Panc1 (cell line): ENCODE data around the gene FLYWCH1. TPM values are rescaled to one million over a fixed set of nuclear protein-coding genes. Genes with fewer than 3 reads are reported as not detected.

Experiments used
- ATAC-seq: fragments of 200-7000 bp; cut with Tn5 transposase; 2 replicates; pipeline ENCODE4 v1.9.1; 2020; ENCODE audit warnings: mild to moderate bottlenecking, moderate library complexity
- BruUV-seq: library from RNA; stranded (reverse); fragments of 400-500 nt; replicated peaks from 2 replicates; lab custom pipeline; 2021; lab: Mats Ljungman, UMichigan
- CTCF ChIA-PET: fragments of 300-600 bp; sonication (Branson Sonifier 250); formaldehyde crosslinking; loops from one replicate; lab custom pipeline; 2022; ENCODE audit warnings: antibody characterized with exemption; lab: Charles Lee
- POLR2A ChIA-PET: fragments of 300-600 bp; sonication (Branson Sonifier 250); formaldehyde crosslinking; loops from one replicate; lab custom pipeline; 2022; ENCODE audit warnings: antibody characterized with exemption; lab: Charles Lee
- DNase-seq: peaks from one replicate; pipeline ENCODE4 v3.0.0-alpha.2; 2010; ENCODE audit warnings: low read depth, low spot score
- H3K27ac ChIP-seq: 2 replicates; pipeline ENCODE4 v1.5.1; 2011; ENCODE audit warnings: mild to moderate bottlenecking, low read length, inconsistent platforms
- H3K27me3 ChIP-seq: fragments of 200-500 bp; sonication (Bioruptor generic); 2 replicates; pipeline ENCODE4 v1.6.0; 2014; ENCODE audit warnings: low read length, inconsistent platforms; ENCODE audit not compliant: control insufficient read depth, insufficient read depth
- H3K36me3 ChIP-seq: fragments of 200-500 bp; sonication (Bioruptor generic); 2 replicates; pipeline ENCODE4 v1.5.1; 2014; ENCODE audit warnings: inconsistent platforms, mild to moderate bottlenecking, low read length, moderate library complexity; ENCODE audit not compliant: control insufficient read depth, insufficient read depth
- H3K4me1 ChIP-seq: 2 replicates; pipeline ENCODE4 v1.5.1; 2011; ENCODE audit warnings: inconsistent platforms, mild to moderate bottlenecking, low read length, moderate library complexity; ENCODE audit not compliant: control insufficient read depth, insufficient read depth
- H3K4me3 ChIP-seq, 2 experiments: 2 replicates each; pipeline ENCODE4 v1.5.1; 2011 to 2012; ENCODE audit warnings: low read depth in 2 of 2, low read length in 2 of 2, mild to moderate bottlenecking in 2 of 2, inconsistent platforms in 1 of 2, moderate library complexity in 1 of 2
- H3K9me3 ChIP-seq: fragments of 200-500 bp; sonication (Bioruptor generic); 2 replicates; pipeline ENCODE4 v1.5.1; 2014; ENCODE audit warnings: low read depth, mild to moderate bottlenecking, inconsistent platforms, low read length, moderate library complexity; ENCODE audit not compliant: control insufficient read depth, insufficient read depth
- CTCF ChIP-seq: fragments of 450-650 bp; IDR thresholded peaks from 2 replicates; pipeline ENCODE4 v1.5.1; 2017; ENCODE audit warnings: mild to moderate bottlenecking
- POLR2AphosphoS5 ChIP-seq: IDR thresholded peaks from 2 replicates; pipeline ENCODE4 v1.6.1; 2012; ENCODE audit warnings: mild to moderate bottlenecking, low read depth, low read length, moderate library complexity
- SIN3A ChIP-seq: IDR thresholded peaks from 2 replicates; pipeline ENCODE4 v1.6.1; 2012; ENCODE audit warnings: low read depth, mild to moderate bottlenecking, low read length, moderate library complexity, borderline replicate concordance; ENCODE audit not compliant: insufficient read depth
- TCF7L2 ChIP-seq: IDR thresholded peaks from 2 replicates; pipeline ENCODE4 v1.6.1; 2011; ENCODE audit warnings: mild to moderate bottlenecking, low read depth, low read length, inconsistent platforms
- in situ Hi-C: cut with HindIII; loops from 2 replicates; pipeline ENCODE4 v1.10.0; 2016; ENCODE audit warnings: low sequenced_read_pairs, low pct_unique_long_range_greater_than_20kb
- intact Hi-C: fragments of 100-400 bp; cut with micrococcal nuclease; formaldehyde crosslinking; loops from one replicate; pipeline ENCODE4 v1.10.0; 2022; ENCODE audit not compliant: unreplicated experiment
- total RNA-seq: library from RNA; stranded (reverse); gene quantifications from one replicate; pipeline ENCODE4 v1.2.1, GENCODE V29; 2021; ENCODE audit not compliant: unreplicated experiment
- TF ChIP-seq, protein P1 (sequence below), 2 experiments: IDR thresholded peaks; 2 replicates each; pipeline ENCODE4 v1.6.1; 2011 to 2012; ENCODE audit warnings: low read depth in 2 of 2, control low read depth in 1 of 2, low read length in 1 of 2, mild to moderate bottlenecking in 1 of 2, moderate library complexity in 1 of 2; ENCODE audit not compliant: insufficient read depth in 1 of 2

Gene FLYWCH1
- total RNA-seq, 1 experiment from 2014 or later = 67.9 TPM

- ATAC-seq = no peak
- peaks cover 3% of the 10 kb centered on the region for H3K4me1 ChIP-seq
- DNase-seq = no peak
- H3K27ac ChIP-seq = no peak overlapping the region
- no peaks in the 10 kb centered on the region for H3K27me3 ChIP-seq
- no TSS peak for BruUV-seq
- no peak for TF ChIP-seq CTCF
- TF ChIP-seq, protein P1, sequence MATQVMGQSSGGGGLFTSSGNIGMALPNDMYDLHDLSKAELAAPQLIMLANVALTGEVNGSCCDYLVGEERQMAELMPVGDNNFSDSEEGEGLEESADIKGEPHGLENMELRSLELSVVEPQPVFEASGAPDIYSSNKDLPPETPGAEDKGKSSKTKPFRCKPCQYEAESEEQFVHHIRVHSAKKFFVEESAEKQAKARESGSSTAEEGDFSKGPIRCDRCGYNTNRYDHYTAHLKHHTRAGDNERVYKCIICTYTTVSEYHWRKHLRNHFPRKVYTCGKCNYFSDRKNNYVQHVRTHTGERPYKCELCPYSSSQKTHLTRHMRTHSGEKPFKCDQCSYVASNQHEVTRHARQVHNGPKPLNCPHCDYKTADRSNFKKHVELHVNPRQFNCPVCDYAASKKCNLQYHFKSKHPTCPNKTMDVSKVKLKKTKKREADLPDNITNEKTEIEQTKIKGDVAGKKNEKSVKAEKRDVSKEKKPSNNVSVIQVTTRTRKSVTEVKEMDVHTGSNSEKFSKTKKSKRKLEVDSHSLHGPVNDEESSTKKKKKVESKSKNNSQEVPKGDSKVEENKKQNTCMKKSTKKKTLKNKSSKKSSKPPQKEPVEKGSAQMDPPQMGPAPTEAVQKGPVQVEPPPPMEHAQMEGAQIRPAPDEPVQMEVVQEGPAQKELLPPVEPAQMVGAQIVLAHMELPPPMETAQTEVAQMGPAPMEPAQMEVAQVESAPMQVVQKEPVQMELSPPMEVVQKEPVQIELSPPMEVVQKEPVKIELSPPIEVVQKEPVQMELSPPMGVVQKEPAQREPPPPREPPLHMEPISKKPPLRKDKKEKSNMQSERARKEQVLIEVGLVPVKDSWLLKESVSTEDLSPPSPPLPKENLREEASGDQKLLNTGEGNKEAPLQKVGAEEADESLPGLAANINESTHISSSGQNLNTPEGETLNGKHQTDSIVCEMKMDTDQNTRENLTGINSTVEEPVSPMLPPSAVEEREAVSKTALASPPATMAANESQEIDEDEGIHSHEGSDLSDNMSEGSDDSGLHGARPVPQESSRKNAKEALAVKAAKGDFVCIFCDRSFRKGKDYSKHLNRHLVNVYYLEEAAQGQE (IDR thresholded peaks at IDR 0.05; ENCODE audit: insufficient read depth in 1 of 2, low read depth in 2 of 2, low read length in 1 of 2) = no peak
- no peak for TF ChIP-seq POLR2AphosphoS5
- no peak for TF ChIP-seq TCF7L2
- TF ChIP-seq SIN3A = no peak
- in situ Hi-C loops = no loop called here
- H3K4me3 ChIP-seq = no peak overlapping the region
- no peaks in the 10 kb centered on the region for H3K9me3 ChIP-seq
- intact Hi-C loops = no loop called here
- ChIA-PET POLR2A (no interaction called here), CTCF (no interaction called here)
- H3K36me3 ChIP-seq = no peaks in the 10 kb centered on the region
Measured at GRCh38 chr16:2987286-2987685, 75.6 kb downstream of the FLYWCH1 start.

DNA sequence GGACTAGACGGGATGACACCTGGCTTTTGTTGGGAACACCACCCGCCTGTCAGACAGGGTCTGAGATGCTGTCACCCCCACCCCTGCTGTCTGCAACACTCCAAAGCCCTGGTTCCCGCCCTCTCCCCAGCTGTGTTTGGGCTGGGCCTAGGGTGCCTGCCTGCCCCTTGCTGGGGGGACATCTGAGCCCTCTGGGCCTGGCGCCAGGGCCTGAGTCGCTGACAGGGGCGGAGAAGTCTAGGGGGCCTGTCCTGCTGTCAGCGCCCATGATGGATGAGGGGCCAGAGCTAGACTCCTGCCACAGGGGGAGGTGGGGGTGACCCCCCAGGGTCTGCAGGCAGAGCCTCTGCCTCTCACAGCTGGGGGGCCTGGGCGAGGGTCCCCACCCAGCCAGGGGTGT is 76.1 kb downstream of the FLYWCH1 start:
- POLR2A ChIA-PET = no interaction called here
- in situ Hi-C loops (no loop called here), intact Hi-C loops (no loop called here)
- H3K27ac ChIP-seq = no peak overlapping the region
- H3K36me3 ChIP-seq = no peaks in the 10 kb centered on the region
- no peaks in the 10 kb centered on the region for H3K9me3 ChIP-seq
- DNase-seq (no peak), ATAC-seq (no peak)
- no peak for TF ChIP-seq CTCF
- TF ChIP-seq TCF7L2 = no peak
- TF ChIP-seq POLR2AphosphoS5 = no peak
- no peak for TF ChIP-seq SIN3A
- TF ChIP-seq, protein P1 (IDR thresholded peaks at IDR 0.05; ENCODE audit: insufficient read depth in 1 of 2, low read depth in 2 of 2, low read length in 1 of 2) = no peak
- peaks cover 3% of the 10 kb centered on the region for H3K4me1 ChIP-seq
- CTCF ChIA-PET = interaction anchor here (0.6 kb wide), 1 partner anchor 71 kb away, joined by 3 read pairs; no protein-coding TSS in a partner anchor
- H3K27me3 ChIP-seq = no peaks in the 10 kb centered on the region
- H3K4me3 ChIP-seq = no peak overlapping the region
- no TSS peak for BruUV-seq
